ENCODE results near the gene LEFTY2. TPM values are rescaled to one million over a fixed set of nuclear protein-coding genes. Genes with fewer than 3 reads are reported as not detected.

LEFTY2 gene
- total and polyA plus RNA-seq, 9 of the 15 experiments (the other 6 are each of a cell fraction or from before 2014, with no cell fraction given), result 0.04 to 0.14 TPM; not detected in 7

DNA sequence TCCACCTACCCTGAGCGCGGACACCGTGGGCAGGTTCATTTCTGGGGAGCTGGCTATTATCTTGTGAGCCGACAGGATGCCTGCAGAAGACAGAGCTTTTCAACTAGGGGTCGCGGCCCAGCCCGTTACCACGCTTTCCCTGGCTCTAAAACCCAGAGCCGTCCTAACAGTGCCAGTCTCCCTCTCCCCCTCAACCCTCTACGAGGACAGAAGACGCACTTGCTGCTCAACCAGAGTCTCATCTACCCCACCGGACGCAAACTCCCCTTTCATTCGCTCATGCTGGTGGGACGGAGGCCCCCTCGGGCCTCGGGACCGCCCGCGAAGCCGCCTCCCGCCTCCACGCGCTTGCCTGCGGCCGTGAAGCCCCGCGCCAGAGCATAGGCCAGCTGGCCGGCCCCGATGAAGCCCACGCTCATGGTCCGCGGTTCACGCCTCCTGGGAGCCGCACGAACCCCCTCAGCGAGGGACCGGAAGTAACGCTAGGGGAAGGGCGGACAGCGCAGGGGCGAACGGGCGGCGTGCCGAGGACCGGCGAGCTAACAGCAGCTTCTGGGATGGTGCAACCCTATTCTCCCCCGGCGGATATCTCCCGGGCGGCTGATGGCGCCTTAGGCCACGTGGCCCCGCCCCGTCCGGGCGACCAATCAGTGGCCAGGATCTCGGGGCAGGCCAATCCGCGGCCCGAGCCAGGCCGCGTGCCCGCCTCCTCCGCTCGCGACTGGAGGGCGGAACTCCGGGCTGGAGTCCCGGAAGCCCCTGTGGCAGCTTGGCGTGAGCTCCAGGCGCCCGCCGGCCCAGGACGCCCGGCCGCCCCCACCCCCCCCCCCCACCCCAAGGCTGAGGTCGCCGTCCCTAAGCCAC lies 17.1 kb downstream of the LEFTY2 start, which contains the start of gene PYCR2 (continued):
- TF ChIP-seq, protein P1, sequence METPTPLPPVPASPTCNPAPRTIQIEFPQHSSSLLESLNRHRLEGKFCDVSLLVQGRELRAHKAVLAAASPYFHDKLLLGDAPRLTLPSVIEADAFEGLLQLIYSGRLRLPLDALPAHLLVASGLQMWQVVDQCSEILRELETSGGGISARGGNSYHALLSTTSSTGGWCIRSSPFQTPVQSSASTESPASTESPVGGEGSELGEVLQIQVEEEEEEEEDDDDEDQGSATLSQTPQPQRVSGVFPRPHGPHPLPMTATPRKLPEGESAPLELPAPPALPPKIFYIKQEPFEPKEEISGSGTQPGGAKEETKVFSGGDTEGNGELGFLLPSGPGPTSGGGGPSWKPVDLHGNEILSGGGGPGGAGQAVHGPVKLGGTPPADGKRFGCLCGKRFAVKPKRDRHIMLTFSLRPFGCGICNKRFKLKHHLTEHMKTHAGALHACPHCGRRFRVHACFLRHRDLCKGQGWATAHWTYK (CRISPR knock-in tag; IDR thresholded peaks at IDR 0.05), result peak; percentile 33; the same call in 1 of the 2 replicates
- TF ChIP-seq CBX1 (IDR thresholded peaks at IDR 0.05; ENCODE audit: low read depth), result peak; percentile 56; the same call in 1 of the 2 replicates
- peak; percentile 92 for TF ChIP-seq CEBPG (CRISPR knock-in tag; IDR thresholded peaks at IDR 0.05)
- peak; percentile 55 to 89; a peak in 3 of 4 replicates for TF ChIP-seq CEBPG (tag; conservative IDR thresholded peaks at IDR 0.05 in 1 of 2, IDR thresholded peaks at IDR 0.05 in 1 of 2)
- TF ChIP-seq ZNF79 (CRISPR knock-in tag; IDR thresholded peaks at IDR 0.05; ENCODE audit: low read depth), result no peak
- no peak for TF ChIP-seq COPS2 (conservative IDR thresholded peaks at IDR 0.05)
- no peak for TF ChIP-seq LEF1 (IDR thresholded peaks at IDR 0.05)
- peak in 2 of 3 experiments; percentile 90 to 98; a peak in 4 of 6 replicates for TF ChIP-seq ZBTB11 (CRISPR knock-in tag; IDR thresholded peaks at IDR 0.05)
- 0 out of 2 replicates have a peak, but pooled peaks have one; percentile 44 for TF ChIP-seq OTX1 (CRISPR knock-in tag; IDR thresholded peaks at IDR 0.05)
- 0 out of 2 replicates have a peak, but pooled peaks have one; percentile 49 for TF ChIP-seq IFI16 (CRISPR knock-in tag; IDR thresholded peaks at IDR 0.05)
- 0 out of 2 replicates have a peak, but pooled peaks have one; percentile 41 for TF ChIP-seq NR2C2 (CRISPR knock-in tag; IDR thresholded peaks at IDR 0.05)
- peak; percentile 68 for TF ChIP-seq NR2C2 (tag; IDR thresholded peaks at IDR 0.05)
- no peak for TF ChIP-seq HDAC6 (IDR thresholded peaks at IDR 0.05; ENCODE audit: low read depth, low read length)
- TF ChIP-seq SMARCE1 (IDR thresholded peaks at IDR 0.05), result no peak
- peak; percentile 65; the same call in 1 of the 2 replicates for TF ChIP-seq XRCC5 (IDR thresholded peaks at IDR 0.05; ENCODE audit: low read depth, low read length)
- TF ChIP-seq, protein P2, sequence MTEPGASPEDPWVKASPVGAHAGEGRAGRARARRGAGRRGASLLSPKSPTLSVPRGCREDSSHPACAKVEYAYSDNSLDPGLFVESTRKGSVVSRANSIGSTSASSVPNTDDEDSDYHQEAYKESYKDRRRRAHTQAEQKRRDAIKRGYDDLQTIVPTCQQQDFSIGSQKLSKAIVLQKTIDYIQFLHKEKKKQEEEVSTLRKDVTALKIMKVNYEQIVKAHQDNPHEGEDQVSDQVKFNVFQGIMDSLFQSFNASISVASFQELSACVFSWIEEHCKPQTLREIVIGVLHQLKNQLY (CRISPR knock-in tag; conservative IDR thresholded peaks at IDR 0.05), result no peak
- TF ChIP-seq NCOR1 (IDR thresholded peaks at IDR 0.05), result peak; percentile 5; the same call in 1 of the 2 replicates
- TF ChIP-seq, protein P3, sequence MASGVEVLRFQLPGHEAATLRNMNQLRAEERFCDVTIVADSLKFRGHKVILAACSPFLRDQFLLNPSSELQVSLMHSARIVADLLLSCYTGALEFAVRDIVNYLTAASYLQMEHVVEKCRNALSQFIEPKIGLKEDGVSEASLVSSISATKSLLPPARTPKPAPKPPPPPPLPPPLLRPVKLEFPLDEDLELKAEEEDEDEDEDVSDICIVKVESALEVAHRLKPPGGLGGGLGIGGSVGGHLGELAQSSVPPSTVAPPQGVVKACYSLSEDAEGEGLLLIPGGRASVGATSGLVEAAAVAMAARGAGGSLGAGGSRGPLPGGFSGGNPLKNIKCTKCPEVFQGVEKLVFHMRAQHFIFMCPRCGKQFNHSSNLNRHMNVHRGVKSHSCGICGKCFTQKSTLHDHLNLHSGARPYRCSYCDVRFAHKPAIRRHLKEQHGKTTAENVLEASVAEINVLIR (CRISPR knock-in tag; IDR thresholded peaks at IDR 0.05), result no peak
- TF ChIP-seq MYBL2 (IDR thresholded peaks at IDR 0.05; ENCODE audit: low read depth), result no peak
- TF ChIP-seq MYBL2 (CRISPR knock-in tag; IDR thresholded peaks at IDR 0.05; ENCODE audit: borderline replicate concordance), result no peak
